SU-DHL-6 (cell line): ENCODE measurements around the gene LTK.
A peak's percentile ranks its signal among the peaks of the same experiment; 100 is the strongest.

Experiments used
- H2AFZ ChIP-seq: fragments of 200-600 bp; sonication (generic); 2 replicates; pipeline ENCODE4 v1.6.1; 2014; ENCODE audit warnings: low read depth, mild to moderate bottlenecking, moderate library complexity, mixed read lengths, antibody characterized with exemption, low read length; ENCODE audit not compliant: severe bottlenecking
- H3F3A ChIP-seq: fragments of 200-600 bp; shearing (Covaris generic); 2 replicates; pipeline ENCODE4 v1.6.0; 2016; ENCODE audit warnings: antibody characterized with exemption, mild to moderate bottlenecking; ENCODE audit not compliant: insufficient read depth
- H3K27ac ChIP-seq: fragments of 200-600 bp; sonication (generic); 2 replicates; pipeline ENCODE4 v1.5.1; 2016; ENCODE audit warnings: low read depth, mild to moderate bottlenecking, low read length, moderate library complexity, mixed read lengths
- H3K27me3 ChIP-seq: fragments of 200-600 bp; sonication (generic), shearing (Covaris generic); 2 replicates; pipeline ENCODE4 v1.6.0; 2014; ENCODE audit warnings: mild to moderate bottlenecking, low read length
- H3K36me3 ChIP-seq: fragments of 200-600 bp; sonication (generic); 2 replicates; pipeline ENCODE4 v1.6.1; 2014; ENCODE audit warnings: mild to moderate bottlenecking, low read length, mixed read lengths
- H3K4me2 ChIP-seq: fragments of 300-600, 200-600 bp; shearing (Covaris generic), sonication (generic); 2 replicates; pipeline ENCODE4 v1.6.0; 2014; ENCODE audit warnings: low read length, low read depth, mild to moderate bottlenecking; ENCODE audit not compliant: poor library complexity, severe bottlenecking
- H3K4me3 ChIP-seq: fragments of 200-600 bp; sonication (generic); 2 replicates; pipeline ENCODE4 v1.5.1; 2014; ENCODE audit warnings: antibody characterized with exemption, low read length, mild to moderate bottlenecking, mixed read lengths; ENCODE audit not compliant: insufficient read depth, poor library complexity, severe bottlenecking
- H3K79me2 ChIP-seq: fragments of 200-600 bp; sonication (generic); 2 replicates; pipeline ENCODE4 v1.6.1; 2014; ENCODE audit warnings: mild to moderate bottlenecking, low read length, moderate library complexity; ENCODE audit not compliant: insufficient read depth
- H3K9ac ChIP-seq: fragments of 200-600 bp; sonication (generic); 2 replicates; pipeline ENCODE4 v1.7.0; 2014; ENCODE audit warnings: mild to moderate bottlenecking, low read length
- H3K9me2 ChIP-seq: fragments of 200-600 bp; sonication (generic); replicated peaks from 2 replicates; pipeline ENCODE4 v1.6.1; 2014; ENCODE audit warnings: low read length; ENCODE audit not compliant: insufficient read depth
- H3K9me3 ChIP-seq: fragments of 200-600 bp; sonication (generic); 2 replicates; pipeline ENCODE4 v1.6.1; 2014; ENCODE audit warnings: low read length, mixed read lengths; ENCODE audit not compliant: insufficient read depth
- H4K20me1 ChIP-seq: fragments of 200-600 bp; sonication (generic); 2 replicates; pipeline ENCODE4 v1.6.1; 2014; ENCODE audit warnings: low read depth, mild to moderate bottlenecking, antibody characterized with exemption, low read length, moderate library complexity, mixed read lengths
- EZH2phosphoT487 ChIP-seq: fragments of 200-600 bp; sonication (generic), shearing (Covaris generic); conservative IDR thresholded peaks from 2 replicates; pipeline ENCODE4 v1.6.1; 2018; ENCODE audit warnings: mild to moderate bottlenecking, antibody characterized with exemption, low read length, moderate library complexity, mixed read lengths
- TF ChIP-seq, protein P1 (sequence below): fragments of 200-600 bp; sonication (generic); IDR thresholded peaks from one replicate; pipeline ENCODE4 v1.5.1; 2017; ENCODE audit warnings: antibody characterized with exemption, mild to moderate bottlenecking, low read length, moderate library complexity; ENCODE audit not compliant: insufficient read depth, poor library complexity, severe bottlenecking

The LTK gene

DNA sequence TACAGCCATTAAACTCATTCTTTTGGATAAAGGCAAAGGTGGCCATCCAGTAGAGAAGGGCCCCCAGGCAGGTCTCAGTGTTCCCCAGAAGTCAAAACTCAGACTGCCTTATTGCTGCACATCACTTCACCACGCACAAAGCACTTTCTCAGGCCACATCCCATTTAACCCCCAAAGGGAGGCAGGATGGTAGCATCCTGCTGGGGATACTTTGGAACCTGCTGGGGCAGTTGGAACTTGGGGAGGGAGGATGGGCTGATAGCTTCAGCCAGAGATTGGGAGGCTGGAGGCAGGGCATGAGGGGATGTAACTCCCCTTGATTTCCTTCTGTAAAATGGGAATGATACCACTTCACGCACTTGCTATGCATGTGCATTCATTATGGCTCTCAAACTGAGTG is 15.0 kb downstream of the LTK start:
- H3F3A ChIP-seq, result no peaks in the 10 kb centered on the region
- H3K9me2 ChIP-seq, result no peaks in the 10 kb centered on the region
- no peaks in the 10 kb centered on the region for H3K27me3 ChIP-seq
- no peak overlapping the region for H3K9ac ChIP-seq
- no peaks in the 10 kb centered on the region; the same call in 1 of the 2 replicates for H4K20me1 ChIP-seq
- H3K9me3 ChIP-seq, result no peaks in the 10 kb centered on the region
- no peak overlapping the region for H3K4me2 ChIP-seq
- no peaks in the 10 kb centered on the region for H3K36me3 ChIP-seq
- no peaks in the 10 kb centered on the region for H3K79me2 ChIP-seq
- H2AFZ ChIP-seq, result no peak overlapping the region
- H3K27ac ChIP-seq, result no peak overlapping the region
- no peak for TF ChIP-seq EZH2phosphoT487
- TF ChIP-seq, protein P1, sequence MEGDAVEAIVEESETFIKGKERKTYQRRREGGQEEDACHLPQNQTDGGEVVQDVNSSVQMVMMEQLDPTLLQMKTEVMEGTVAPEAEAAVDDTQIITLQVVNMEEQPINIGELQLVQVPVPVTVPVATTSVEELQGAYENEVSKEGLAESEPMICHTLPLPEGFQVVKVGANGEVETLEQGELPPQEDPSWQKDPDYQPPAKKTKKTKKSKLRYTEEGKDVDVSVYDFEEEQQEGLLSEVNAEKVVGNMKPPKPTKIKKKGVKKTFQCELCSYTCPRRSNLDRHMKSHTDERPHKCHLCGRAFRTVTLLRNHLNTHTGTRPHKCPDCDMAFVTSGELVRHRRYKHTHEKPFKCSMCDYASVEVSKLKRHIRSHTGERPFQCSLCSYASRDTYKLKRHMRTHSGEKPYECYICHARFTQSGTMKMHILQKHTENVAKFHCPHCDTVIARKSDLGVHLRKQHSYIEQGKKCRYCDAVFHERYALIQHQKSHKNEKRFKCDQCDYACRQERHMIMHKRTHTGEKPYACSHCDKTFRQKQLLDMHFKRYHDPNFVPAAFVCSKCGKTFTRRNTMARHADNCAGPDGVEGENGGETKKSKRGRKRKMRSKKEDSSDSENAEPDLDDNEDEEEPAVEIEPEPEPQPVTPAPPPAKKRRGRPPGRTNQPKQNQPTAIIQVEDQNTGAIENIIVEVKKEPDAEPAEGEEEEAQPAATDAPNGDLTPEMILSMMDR, result no peak
- H3K4me3 ChIP-seq, result no peak overlapping the region

DNA sequence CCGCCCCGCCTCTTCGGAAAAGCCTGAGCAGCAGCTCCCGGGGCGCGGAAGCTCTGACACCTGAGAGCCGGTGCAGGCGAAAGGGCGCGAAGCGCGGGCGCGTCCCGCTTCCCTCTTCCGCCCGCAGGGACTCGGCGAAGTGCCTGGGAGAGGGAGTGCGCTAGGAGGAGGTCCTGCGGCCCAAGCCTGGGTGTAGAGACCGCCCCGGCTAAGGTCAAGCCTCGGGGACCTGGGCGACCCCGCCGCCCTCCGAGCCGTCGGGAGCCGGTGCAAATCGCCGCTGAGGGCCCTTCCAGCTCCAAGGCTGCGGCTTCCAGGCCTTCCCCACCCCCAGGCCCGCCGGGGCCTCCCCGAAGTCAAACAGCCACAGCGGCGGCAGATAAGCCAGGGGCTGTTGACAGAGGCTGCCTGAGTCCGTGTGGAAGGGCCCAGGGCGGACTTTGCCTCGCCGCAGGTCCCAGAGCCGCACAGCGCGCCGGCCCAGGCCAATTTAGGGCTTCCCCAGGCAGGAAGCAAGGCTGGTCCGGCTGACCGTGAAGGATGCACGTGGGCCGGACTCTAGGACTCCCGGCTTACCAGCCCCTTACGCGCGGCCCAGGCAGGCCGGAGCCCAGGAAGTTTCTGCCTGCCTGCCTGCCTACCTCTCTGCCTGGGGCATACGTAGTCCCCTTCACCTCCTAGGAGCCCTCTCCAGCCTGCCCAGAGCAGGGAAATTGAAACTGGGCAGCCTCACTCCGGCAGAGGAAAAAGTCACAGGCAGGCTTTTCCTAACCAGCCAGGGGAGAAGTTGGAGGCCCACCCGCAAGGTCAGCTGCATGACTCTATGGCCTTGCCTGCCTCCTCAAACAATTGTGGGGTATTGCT is 17.7 kb downstream of the LTK start:
- H3K27me3 ChIP-seq, result no peaks in the 10 kb centered on the region
- no peak overlapping the region for H3K9ac ChIP-seq
- H3K4me2 ChIP-seq, result no peak overlapping the region
- no peak overlapping the region for H3K4me3 ChIP-seq
- no peaks in the 10 kb centered on the region for H3K9me3 ChIP-seq
- H3K36me3 ChIP-seq, result no peaks in the 10 kb centered on the region
- H3F3A ChIP-seq, result no peaks in the 10 kb centered on the region
- H4K20me1 ChIP-seq, result no peaks in the 10 kb centered on the region; the same call in 1 of the 2 replicates
- no peak overlapping the region for H3K27ac ChIP-seq
- H3K9me2 ChIP-seq, result no peaks in the 10 kb centered on the region
- H3K79me2 ChIP-seq, result no peaks in the 10 kb centered on the region
- TF ChIP-seq, protein P1, result no peak
- TF ChIP-seq EZH2phosphoT487, result no peak
- H2AFZ ChIP-seq, result no peak overlapping the region

DNA sequence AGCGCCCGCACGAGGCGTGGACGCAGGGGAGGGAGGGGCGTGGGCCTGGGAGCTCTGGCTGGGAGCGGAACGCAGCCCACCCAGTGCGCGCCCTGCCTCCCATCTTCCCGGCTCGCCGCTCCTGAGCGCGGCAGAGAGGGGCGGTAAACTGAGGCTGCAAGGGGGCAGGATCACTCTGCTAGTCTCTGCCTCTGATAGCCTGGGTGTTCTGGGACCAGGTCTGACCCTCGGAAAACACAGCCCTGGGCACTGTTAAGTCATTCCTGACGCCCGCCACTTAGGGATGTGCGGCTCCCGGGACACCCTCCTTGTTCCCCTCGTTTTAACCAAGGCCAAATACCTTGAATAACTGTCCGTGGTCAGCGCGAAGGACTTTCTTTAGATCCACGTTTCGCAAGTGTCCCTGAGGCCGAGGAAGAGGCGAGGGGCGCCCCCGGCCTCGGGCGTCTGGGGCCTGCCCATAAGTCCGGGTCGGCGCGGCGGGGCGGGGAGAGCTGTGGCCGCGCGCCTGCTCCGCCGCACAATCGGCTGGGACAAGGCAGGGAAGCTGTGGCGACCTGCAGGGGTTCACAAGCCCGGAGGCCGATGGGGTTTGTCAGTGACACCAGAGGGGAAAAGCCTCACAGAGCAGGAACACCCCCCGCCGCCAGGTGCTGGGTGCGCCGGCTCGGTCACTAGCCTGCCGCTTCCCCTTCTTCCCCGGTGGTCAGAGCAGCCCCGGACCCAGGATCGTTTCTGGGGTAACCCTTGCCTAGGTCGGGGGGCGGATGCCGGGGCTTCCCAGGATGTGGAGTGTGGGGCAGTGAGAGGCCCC is 18.5 kb downstream of the LTK start:
- no peaks in the 10 kb centered on the region for H3F3A ChIP-seq
- H2AFZ ChIP-seq, result no peak overlapping the region
- no peaks in the 10 kb centered on the region for H3K27me3 ChIP-seq
- no peaks in the 10 kb centered on the region; the same call in 1 of the 2 replicates for H4K20me1 ChIP-seq
- no peaks in the 10 kb centered on the region for H3K9me2 ChIP-seq
- H3K79me2 ChIP-seq, result no peaks in the 10 kb centered on the region
- no peaks in the 10 kb centered on the region for H3K9me3 ChIP-seq
- H3K4me2 ChIP-seq, result peak overlapping the region; percentile 80
- H3K36me3 ChIP-seq, result no peaks in the 10 kb centered on the region
- TF ChIP-seq, protein P1, result no peak
- peak; percentile 24; the same call in 1 of the 2 replicates for TF ChIP-seq EZH2phosphoT487
- H3K27ac ChIP-seq, result no peak overlapping the region
- H3K4me3 ChIP-seq, result no peak overlapping the region
- H3K9ac ChIP-seq, result no peak overlapping the region
